ENCODE data around the gene ARID2.

- TF ChIP-seq KDM5A (IDR thresholded peaks at IDR 0.05) (no peak), POLR2AphosphoS2 (conservative IDR thresholded peaks at IDR 0.05; ENCODE audit: low read length) (no peak), ESRRA (IDR thresholded peaks at IDR 0.05; ENCODE audit: borderline replicate concordance, low read length) (no peak), CTCF (IDR thresholded peaks at IDR 0.05) (no peak), BHLHE40 (IDR thresholded peaks at IDR 0.05; ENCODE audit: low read depth, low read length) (no peak), ZC3H11A (IDR thresholded peaks at IDR 0.05) (no peak)
Measured at GRCh38 chr12:45731190-45731775, 1.8 kb downstream of the ARID2 start.

Measured in A549 (cell line).